HCT116 (cell line): ENCODE measurements around the gene JPT1. TPM values are rescaled to one million over a fixed set of nuclear protein-coding genes. Genes with fewer than 3 reads are reported as not detected.

Experiments used
- ATAC-seq: fragments of 200-7000 bp; cut with Tn5 transposase; 2 replicates; pipeline ENCODE4 v1.9.1; 2020; ENCODE audit warnings: mild to moderate bottlenecking, moderate library complexity
- BruUV-seq: library from RNA; stranded (reverse); fragments of 400-500 nt; replicated peaks from 2 replicates; lab custom pipeline; 2021; lab: Mats Ljungman, UMichigan
- CTCF ChIA-PET: fragments of 300-600 bp; sonication (Branson Sonifier 250); formaldehyde crosslinking; loops from one replicate; lab custom pipeline; 2021; ENCODE audit warnings: antibody characterized with exemption; lab: Charles Lee
- POLR2A ChIA-PET: fragments of 300-600, 350-600 bp; sonication (Branson Sonifier 250); formaldehyde crosslinking; loops from one replicate; lab custom pipeline; 2021; ENCODE audit warnings: antibody characterized with exemption; lab: Charles Lee
- RAD21 ChIA-PET, 2 experiments: fragments of 300-600 bp; sonication (Branson Sonifier 250); formaldehyde crosslinking; loops; one replicate each; lab custom pipeline; 2023; ENCODE audit warnings: low total read pairs in 2 of 2; ENCODE audit not compliant: uncharacterized antibody in 2 of 2, unreplicated experiment in 2 of 2, low non-redundant PET in 1 of 2; lab: Charles Lee
- DNase-seq: peaks from one replicate; pipeline ENCODE4 v3.0.0-alpha.2; 2010; ENCODE audit warnings: low read depth, low spot score
- H2AFZ ChIP-seq: fragments of 200-600 bp; shearing (Covaris generic), sonication (generic); 2 replicates; pipeline ENCODE4 v1.6.1; 2017; ENCODE audit warnings: low read depth, mixed run types, mixed read lengths, antibody characterized with exemption, low read length; ENCODE audit not compliant: poor library complexity, severe bottlenecking
- H3K27ac ChIP-seq: 2 replicates; pipeline ENCODE4 v1.5.1; 2012; ENCODE audit warnings: low read depth, low read length
- H3K27me3 ChIP-seq: fragments of 200-600 bp; sonication (generic); 2 replicates; pipeline ENCODE4 v1.6.1; 2016; ENCODE audit warnings: mixed run types, low read length, mixed read lengths; ENCODE audit not compliant: insufficient read depth
- H3K36me3 ChIP-seq, 2 experiments: fragments of 200-500 bp in 1 of 2; fragments of 200-600 bp in 1 of 2; sonication (Bioruptor generic) in 1 of 2; sonication (generic) in 1 of 2; 2 replicates each; pipeline versions ENCODE4 v1.5.1 to v1.6.1; 2014 to 2016; ENCODE audit warnings: low read length in 2 of 2, inconsistent platforms in 1 of 2, mixed read lengths in 1 of 2, mixed run types in 1 of 2; ENCODE audit not compliant: insufficient read depth in 2 of 2, control insufficient read depth in 1 of 2
- H3K4me1 ChIP-seq, 2 experiments: fragments of 200-600 bp in 1 of 2; sonication (generic) in 1 of 2; 2 replicates each; pipeline versions ENCODE4 v1.5.1 to v1.6.1; 2012 to 2017; ENCODE audit warnings: low read length in 2 of 2, inconsistent platforms in 1 of 2, mild to moderate bottlenecking in 1 of 2, mixed read lengths in 1 of 2, mixed run types in 1 of 2, moderate library complexity in 1 of 2; ENCODE audit not compliant: insufficient read depth in 2 of 2, control insufficient read depth in 1 of 2
- H3K4me2 ChIP-seq: fragments of 200-600 bp; sonication (generic); 2 replicates; pipeline ENCODE4 v1.6.1; 2017; ENCODE audit warnings: mixed run types, low read length, mixed read lengths
- H3K4me3 ChIP-seq, 2 experiments: fragments of 200-600 bp in 1 of 2; sonication (generic) in 1 of 2; replicated peaks in 1 of 2; 2 replicates each; pipeline ENCODE4 v1.5.1; 2011 to 2016; ENCODE audit warnings: low read length in 2 of 2, control low read depth in 1 of 2, low read depth in 1 of 2, mild to moderate bottlenecking in 1 of 2, mixed read lengths in 1 of 2, mixed run types in 1 of 2
- H3K79me2 ChIP-seq: fragments of 200-600 bp; sonication (generic); 2 replicates; pipeline ENCODE4 v1.6.1; 2017; ENCODE audit warnings: mild to moderate bottlenecking, mixed run types, low read length, moderate library complexity, mixed read lengths; ENCODE audit not compliant: insufficient read depth
- H3K9ac ChIP-seq: fragments of 200-600 bp; sonication (generic); 2 replicates; pipeline ENCODE4 v1.6.1; 2016; ENCODE audit warnings: low read length, mixed read lengths
- H3K9me2 ChIP-seq: fragments of 200-600 bp; sonication (generic), shearing (Covaris generic); 2 replicates; pipeline ENCODE4 v1.6.1; 2017; ENCODE audit warnings: mixed run types, mild to moderate bottlenecking, moderate library complexity; ENCODE audit not compliant: insufficient read depth
- H3K9me3 ChIP-seq, 2 experiments: fragments of 200-500 bp in 1 of 2; fragments of 200-600 bp in 1 of 2; sonication (Bioruptor generic) in 1 of 2; sonication (generic) in 1 of 2; 2 replicates each; pipeline ENCODE4 v1.6.1; 2014 to 2017; ENCODE audit warnings: low read length in 2 of 2, mixed read lengths in 2 of 2, inconsistent platforms in 1 of 2, low read depth in 1 of 2, mild to moderate bottlenecking in 1 of 2, mixed run types in 1 of 2, moderate library complexity in 1 of 2; ENCODE audit not compliant: control insufficient read depth in 1 of 2, insufficient read depth in 1 of 2
- H4K20me1 ChIP-seq: fragments of 200-600 bp; sonication (generic), shearing (Covaris generic); 2 replicates; pipeline ENCODE4 v1.6.1; 2017; ENCODE audit warnings: mixed run types, mild to moderate bottlenecking, moderate library complexity; ENCODE audit not compliant: insufficient read depth
- CEBPB ChIP-seq: IDR thresholded peaks from 2 replicates; pipeline ENCODE4 v1.6.1; 2012; ENCODE audit warnings: low read depth
- EGR1 ChIP-seq: IDR thresholded peaks from 2 replicates; pipeline ENCODE4 v1.6.1; 2012; ENCODE audit warnings: low read depth
- FOSL1 ChIP-seq: IDR thresholded peaks from 2 replicates; pipeline ENCODE4 v1.6.1; 2012; ENCODE audit warnings: low read depth
- JUND ChIP-seq: IDR thresholded peaks from 2 replicates; pipeline ENCODE4 v1.6.1; 2012
- POLR2A ChIP-seq: IDR thresholded peaks from 2 replicates; pipeline ENCODE4 v1.7.0; 2011; ENCODE audit warnings: borderline replicate concordance; ENCODE audit not compliant: insufficient read depth, insufficient read length; ENCODE audit errors: extremely low read depth
- RAD21 ChIP-seq: IDR thresholded peaks from 2 replicates; pipeline ENCODE4 v1.6.1; 2012; ENCODE audit warnings: low read depth, mild to moderate bottlenecking
- SRF ChIP-seq: IDR thresholded peaks from 2 replicates; pipeline ENCODE4 v1.6.1; 2012; ENCODE audit warnings: low read depth
- TCF7L2 ChIP-seq: IDR thresholded peaks from 2 replicates; pipeline ENCODE4 v1.7.0; 2011; ENCODE audit warnings: borderline replicate concordance, inconsistent platforms; ENCODE audit not compliant: insufficient read depth, insufficient read length; ENCODE audit errors: extremely low read depth
- ZNF274 ChIP-seq: fragments of 200-500 bp; sonication (Bioruptor generic); IDR thresholded peaks from 2 replicates; pipeline ENCODE4 v1.6.1; 2014; ENCODE audit warnings: mild to moderate bottlenecking, low read depth, low read length, inconsistent platforms
- intact Hi-C: fragments of 100-400 bp; cut with micrococcal nuclease; formaldehyde crosslinking; loops from 2 replicates; pipeline ENCODE4 v1.10.0; 2022
- total RNA-seq: library from RNA; stranded (reverse); gene quantifications from one replicate; pipeline ENCODE4 v1.2.1, GENCODE V29; 2021; ENCODE audit not compliant: unreplicated experiment

The JPT1 gene
- total RNA-seq, 1 experiment from 2014 or later: 575 TPM

DNA sequence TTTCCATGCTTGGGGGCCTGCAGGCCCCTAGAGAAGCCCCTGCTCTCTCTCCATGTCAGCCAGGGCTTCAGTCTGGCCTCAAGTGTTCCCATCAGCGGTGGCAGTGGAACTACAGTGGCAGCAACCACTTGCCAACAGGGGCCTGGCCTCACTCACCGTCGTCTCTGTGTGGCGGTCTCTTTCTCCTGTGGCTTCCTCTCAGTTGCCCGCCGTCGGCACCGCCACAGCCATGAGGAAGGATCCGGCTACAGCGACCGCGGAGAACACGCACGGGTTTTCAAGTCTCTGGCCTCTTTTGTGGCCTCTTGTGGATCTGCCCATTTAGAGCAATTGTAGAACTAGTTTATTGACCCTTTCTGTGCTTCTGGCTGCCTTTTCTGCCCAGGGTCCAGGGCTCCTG lies 36.0 kb downstream of the JPT1 start:
- ATAC-seq (no peak), DNase-seq (no peak)
- Histone ChIP-seq H3K9me3 (no peaks in the 10 kb centered on the region), H2AFZ (no peak overlapping the region), H3K9me2 (no peaks in the 10 kb centered on the region), H3K36me3 (peaks cover 6 to 57% of the 10 kb centered on the region in 2 experiments; a peak in 3 of 4 replicates), H3K27me3 (no peaks in the 10 kb centered on the region), H3K4me1 (peaks cover 19 to 50% of the 10 kb centered on the region in 2 experiments), H3K4me2 (no peak overlapping the region), H3K79me2 (peaks cover 82% of the 10 kb centered on the region), H3K27ac (no peak overlapping the region; the same call in 1 of the 2 replicates), H4K20me1 (no peaks in the 10 kb centered on the region; the same call in 1 of the 2 replicates), H3K4me3 (no peak overlapping the region), H3K9ac (no peak overlapping the region)
- POLR2A ChIA-PET: interaction anchor here (1.2 kb wide), 1 partner anchor 37 kb away, joined by 4 read pairs; no protein-coding TSS in a partner anchor
- no peak for TF ChIP-seq TCF7L2
- TF ChIP-seq POLR2A: no peak
- no peak for TF ChIP-seq SRF
- TF ChIP-seq FOSL1: no peak
- TF ChIP-seq ZNF274: no peak
- TF ChIP-seq EGR1: no peak
- TF ChIP-seq RAD21: no peak
- no peak for TF ChIP-seq JUND
- TF ChIP-seq CEBPB: no peak
- intact Hi-C loops: loop anchor here (10.0 kb wide), 1 partner anchor 146 kb away; the partner anchor contains the start of genes GGA3 and MRPS7
- CTCF ChIA-PET: interaction anchor here (2.2 kb wide), 1 partner anchor 12 kb away, joined by 6 read pairs; no protein-coding TSS in a partner anchor
- BruUV-seq: no TSS peak
- RAD21 ChIA-PET: no interaction called here

DNA sequence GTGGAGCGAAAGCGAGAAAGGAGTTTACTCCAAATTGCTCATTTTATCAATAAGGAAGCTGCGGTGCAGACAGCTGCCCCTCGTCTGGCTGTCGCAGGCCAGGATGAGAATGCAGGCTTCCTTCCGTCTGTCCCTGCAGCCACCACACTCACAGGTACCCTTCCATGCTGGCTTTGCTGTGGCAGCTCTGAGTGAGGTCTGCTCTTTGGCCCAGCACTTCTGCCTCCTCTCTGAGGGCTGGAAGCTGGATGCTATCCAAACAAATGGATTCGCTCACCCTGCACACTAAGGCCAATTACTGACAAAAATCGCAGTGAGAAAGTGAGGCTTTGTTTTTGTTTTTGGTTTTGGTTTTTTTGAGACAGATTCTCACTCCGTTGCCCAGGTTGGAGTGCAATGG lies 37.6 kb downstream of the JPT1 start:
- Histone ChIP-seq H3K4me2 (no peak overlapping the region), H3K9me3 (no peaks in the 10 kb centered on the region), H3K4me3 (no peak overlapping the region), H3K36me3 (peaks cover 6 to 62% of the 10 kb centered on the region in 2 experiments; a peak in 3 of 4 replicates), H3K4me1 (peaks cover 8 to 41% of the 10 kb centered on the region in 2 experiments; a peak in 3 of 4 replicates), H3K27me3 (no peaks in the 10 kb centered on the region), H3K79me2 (peaks cover 81% of the 10 kb centered on the region), H2AFZ (no peak overlapping the region), H3K9ac (no peak overlapping the region), H3K9me2 (no peaks in the 10 kb centered on the region), H4K20me1 (no peaks in the 10 kb centered on the region; the same call in 1 of the 2 replicates), H3K27ac (no peak overlapping the region)
- DNase-seq (no peak), ATAC-seq (no peak)
- POLR2A ChIA-PET: interaction anchor here (1.7 to 5.3 kb wide), 2 partner anchors 7 to 38 kb away, joined by 6 to 44 read pairs; partner anchors contain the start of gene JPT1
- intact Hi-C loops: loop anchor here (10.0 kb wide), 1 partner anchor 148 kb away; the partner anchor contains the start of genes GGA3 and MRPS7
- TF ChIP-seq EGR1: no peak
- BruUV-seq: no TSS peak
- RAD21 ChIA-PET: no interaction called here
- CTCF ChIA-PET: interaction anchor here (2.2 to 5.3 kb wide), 3 partner anchors 11 to 85 kb away, joined by 6 to 104 read pairs (median 50); partner anchors contain the start of gene NT5C
